Cardiac septum (tissue), 1 donor: ENCODE data around the gene APOLD1. TPM values are rescaled to one million over a fixed set of nuclear protein-coding genes. Genes with fewer than 3 reads are reported as not detected.
"Not testable (repeated sequence)": the region's sequence is repeated elsewhere in the genome, so short reads cannot be mapped to it uniquely, and the experiment has no call there.

Experiments
- DNase-seq: peaks from one replicate; pipeline ENCODE4 v3.0.0-alpha.2; 2020; ENCODE audit warnings: low spot score
- intact Hi-C: fragments of 100-400 bp; cut with DNase I; formaldehyde crosslinking; loops from one replicate; pipeline ENCODE4 v1.14.0; 2022
- total RNA-seq: library from RNA; stranded (reverse); fragmentation: NEBNext Ultra II Directional; extraction: Animal tissue kit (Norgen Biotek cat#: 25700); gene quantifications from one replicate; pipeline ENCODE4 v1.2.1, GENCODE V29; 2021
- donor health status: DM: no; HTN: no; CAD: no.

APOLD1 gene
- total RNA-seq, 1 donor from 2014 or later = 13.0 TPM

- intact Hi-C loops = loop anchor here (5.0 kb wide), 1 partner anchor 37 kb away; no protein-coding TSS in a partner anchor
- DNase-seq = no peak
These were observed 6.5 kb upstream of the APOLD1 start for GRCh38 chr12:12779007-12779406.

- no peak for DNase-seq
- intact Hi-C loops = loop anchor here (5.0 kb wide), 1 partner anchor 37 kb away; no protein-coding TSS in a partner anchor
These were observed 5.9 kb upstream of the APOLD1 start for GRCh38 chr12:12779529-12779928.

GRCh38 chr12:12784116-12784515 is 1.3 kb upstream of the APOLD1 start:
- intact Hi-C loops = loop anchor here (2.0 kb wide), 1 partner anchor 67 kb away; the partner anchor contains the start of gene CDKN1B
- no peak for DNase-seq

DNA sequence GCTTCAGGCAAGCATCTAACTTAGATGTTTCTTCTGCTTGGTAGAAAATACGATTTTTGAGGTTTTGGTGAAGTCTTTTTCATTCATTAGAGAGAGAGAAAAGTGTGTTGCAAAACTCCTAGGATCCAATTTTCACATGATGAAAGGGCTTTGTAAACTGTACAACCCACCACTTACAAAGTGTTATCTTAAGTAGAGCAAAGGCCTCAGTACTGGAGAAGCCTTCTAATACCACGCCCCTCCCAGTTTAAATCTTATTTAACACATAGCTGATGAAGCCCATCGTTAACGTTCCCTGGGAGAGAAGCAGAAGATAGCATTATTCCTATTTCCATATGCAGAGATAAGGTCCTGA is 869 bp downstream of the APOLD1 start:
- intact Hi-C loops = no loop called here
- no peak for DNase-seq

DNA sequence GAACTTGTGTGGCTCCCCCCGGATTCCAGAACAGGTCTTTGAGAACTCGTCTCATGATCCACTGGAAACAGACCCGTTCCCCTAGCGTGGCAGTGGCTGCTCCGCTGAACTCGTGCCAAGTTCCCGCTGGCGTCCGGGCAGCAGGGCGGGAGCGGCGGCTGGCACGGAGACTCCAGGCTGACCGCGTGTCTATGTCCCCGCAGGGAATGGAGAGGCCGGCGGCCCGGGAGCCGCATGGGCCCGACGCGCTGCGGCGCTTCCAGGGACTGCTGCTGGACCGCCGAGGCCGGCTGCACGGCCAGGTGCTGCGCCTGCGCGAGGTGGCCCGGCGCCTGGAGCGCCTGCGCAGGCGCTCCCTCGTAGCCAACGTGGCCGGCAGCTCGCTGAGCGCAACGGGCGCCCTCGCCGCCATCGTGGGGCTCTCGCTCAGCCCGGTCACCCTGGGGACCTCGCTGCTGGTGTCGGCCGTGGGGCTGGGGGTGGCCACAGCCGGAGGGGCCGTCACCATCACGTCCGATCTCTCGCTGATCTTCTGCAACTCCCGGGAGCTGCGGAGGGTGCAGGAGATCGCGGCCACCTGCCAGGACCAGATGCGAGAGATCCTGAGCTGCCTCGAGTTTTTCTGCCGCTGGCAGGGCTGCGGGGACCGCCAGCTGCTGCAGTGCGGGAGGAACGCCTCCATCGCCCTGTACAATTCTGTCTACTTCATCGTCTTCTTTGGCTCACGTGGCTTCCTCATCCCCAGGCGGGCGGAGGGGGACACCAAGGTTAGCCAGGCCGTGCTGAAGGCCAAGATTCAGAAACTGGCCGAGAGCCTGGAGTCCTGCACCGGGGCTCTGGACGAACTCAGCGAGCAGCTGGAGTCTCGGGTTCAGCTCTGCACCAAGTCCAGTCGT is 1.5 kb downstream of the APOLD1 start:
- peak; percentile 90 for DNase-seq
- intact Hi-C loops = loop anchor here (1.0 kb wide), 1 partner anchor 21 kb away; no protein-coding TSS in a partner anchor

GRCh38 chr12:12788131-12788530 is 2.7 kb downstream of the APOLD1 start:
- intact Hi-C loops = no loop called here
- no peak for DNase-seq

GRCh38 chr12:12788675-12789368 is 3.4 kb downstream of the APOLD1 start:
- DNase-seq = peak; percentile 78
- intact Hi-C loops = no loop called here

GRCh38 chr12:12790956-12791355 is 5.5 kb downstream of the APOLD1 start:
- intact Hi-C loops = no loop called here

DNA sequence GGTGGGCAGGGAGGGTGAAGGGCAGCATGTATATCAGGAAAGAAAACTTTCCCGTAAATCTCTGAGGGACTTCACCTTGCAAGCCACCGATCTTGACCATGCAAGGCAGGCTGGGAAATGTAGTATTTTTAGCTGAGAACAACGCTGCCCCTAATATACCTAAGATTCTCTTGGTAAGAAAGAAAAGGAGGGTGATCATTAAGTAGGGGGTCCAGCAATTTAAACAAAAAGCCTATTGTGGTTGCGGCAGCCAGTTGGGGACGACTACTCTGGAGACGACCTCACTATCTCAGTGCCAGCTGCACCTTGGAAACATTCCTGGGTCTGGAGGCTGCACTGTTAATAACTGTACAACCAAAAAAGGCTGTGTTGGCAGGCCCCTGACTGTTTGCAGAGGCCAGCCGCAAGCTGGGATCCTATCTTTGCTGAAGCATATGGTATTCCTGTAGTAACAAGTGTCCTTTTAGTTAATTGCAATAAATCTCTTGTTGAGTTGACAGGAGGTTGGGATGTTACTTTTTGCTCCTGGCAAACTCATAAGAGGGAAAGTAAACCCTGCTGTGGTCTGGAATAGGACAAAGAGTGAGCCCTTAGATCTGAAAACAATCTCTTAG is 6.4 kb downstream of the APOLD1 start:
- intact Hi-C loops = no loop called here
- no peak for DNase-seq

More at GRCh38 chr12:12790956-12791355, 5.5 kb downstream of the APOLD1 start:
- no peak for DNase-seq

GRCh38 chr12:12792421-12792820 is 7.0 kb downstream of the APOLD1 start:
- DNase-seq = no peak
- intact Hi-C loops = no loop called here

- intact Hi-C loops = no loop called here
- DNase-seq = no peak
These were observed 9.2 kb downstream of the APOLD1 start for GRCh38 chr12:12794686-12795085.

DNA sequence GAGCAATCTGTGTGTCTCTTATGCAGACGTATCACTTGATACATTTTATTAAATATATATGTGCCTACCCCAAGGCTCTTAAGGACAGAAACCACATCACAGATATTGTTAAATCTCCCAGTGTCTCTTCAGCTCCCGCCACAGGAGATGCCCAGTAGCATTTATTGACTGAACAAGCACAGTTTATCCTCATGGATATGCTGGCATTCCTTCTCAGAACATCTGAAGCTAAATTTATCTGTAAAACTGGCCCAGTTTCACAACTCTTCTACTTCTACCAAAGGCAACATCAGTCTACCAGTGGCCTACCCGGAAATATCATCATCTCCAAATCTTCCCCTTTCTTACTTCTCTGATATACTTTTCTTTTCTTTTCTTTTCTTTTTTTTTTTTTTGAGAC is 10.7 kb downstream of the APOLD1 start:
- DNase-seq = no peak
- intact Hi-C loops = no loop called here

DNA sequence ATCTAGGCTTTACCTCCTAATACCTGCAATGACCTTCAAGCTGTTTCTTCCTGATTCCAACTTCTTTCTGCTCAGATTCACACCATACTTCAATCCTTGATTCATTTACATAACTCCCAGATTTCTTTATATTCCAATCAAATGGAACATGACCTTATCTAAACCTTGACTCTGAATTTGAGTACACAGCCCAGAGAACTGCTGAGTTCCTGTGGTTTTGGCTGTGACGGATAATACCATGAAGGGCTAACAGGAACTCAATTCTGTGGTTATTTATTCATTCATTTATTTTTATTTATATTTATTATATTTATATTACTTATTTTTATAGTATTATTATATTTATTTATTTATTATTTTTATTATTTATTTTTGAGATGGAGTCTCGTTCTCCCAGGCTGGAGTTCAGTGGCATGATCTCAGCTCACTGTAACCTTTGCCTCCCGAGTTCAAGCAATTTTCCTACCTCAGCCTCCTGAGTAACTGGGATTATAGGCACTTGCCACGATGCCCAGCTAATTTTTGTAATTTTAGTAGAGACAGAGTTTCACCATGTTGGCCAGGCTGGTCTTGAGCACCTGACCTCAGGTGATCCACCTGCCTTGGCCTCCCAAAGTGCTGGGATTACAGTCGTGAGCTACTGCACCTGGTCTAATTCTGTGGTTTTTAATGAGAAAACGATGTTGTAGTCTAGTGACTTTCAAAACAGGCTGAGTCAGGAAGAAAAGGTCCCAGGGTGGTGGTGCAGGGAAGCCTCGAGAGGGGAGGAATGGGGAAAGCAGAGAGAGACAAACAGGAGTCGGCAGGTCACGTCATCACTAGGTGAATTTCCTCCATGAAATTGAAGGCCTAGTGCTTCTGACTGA is 11.7 kb downstream of the APOLD1 start:
- intact Hi-C loops = no loop called here
- DNase-seq = no peak

DNA sequence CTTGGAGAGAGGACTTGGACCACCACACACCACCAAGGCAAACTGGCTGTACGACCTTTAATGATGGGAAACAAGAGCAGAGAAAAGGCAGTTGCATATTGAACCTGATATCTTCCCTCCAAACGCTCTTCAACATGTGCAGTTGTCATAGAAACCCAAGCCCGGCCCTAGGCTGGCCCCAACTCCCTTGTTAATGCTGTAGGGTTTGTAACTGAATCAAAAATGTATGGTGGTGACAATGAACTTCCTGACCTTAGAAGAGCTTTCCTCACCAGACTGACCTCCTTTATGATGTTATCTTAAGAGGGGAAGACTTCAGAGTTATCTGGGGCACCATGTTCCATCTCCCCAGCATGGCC is 12.3 kb downstream of the APOLD1 start:
- no peak for DNase-seq
- intact Hi-C loops = no loop called here

DNA sequence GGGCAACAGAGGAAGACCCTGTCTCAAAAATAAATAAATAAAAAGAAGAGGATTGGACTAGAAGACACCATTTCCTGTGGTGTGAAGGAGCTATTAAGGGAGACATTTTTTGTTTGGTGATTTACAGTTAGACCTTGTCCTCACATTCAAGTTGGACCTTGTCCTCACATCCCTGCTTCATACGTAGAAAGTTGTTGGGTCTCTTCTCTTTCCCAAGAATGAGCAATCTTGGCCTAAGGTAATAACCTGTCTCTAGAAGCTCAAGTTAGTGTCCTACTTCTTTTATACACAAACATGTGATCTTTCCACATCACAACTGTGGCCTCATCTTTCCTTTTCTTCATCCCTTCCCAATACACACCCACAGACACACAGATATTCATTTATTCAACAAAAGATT is 13.0 kb downstream of the APOLD1 start:
- intact Hi-C loops = no loop called here
- no peak for DNase-seq

- intact Hi-C loops = no loop called here
- no peak for DNase-seq
These were observed 13.9 kb downstream of the APOLD1 start for GRCh38 chr12:12799163-12799920.

DNA sequence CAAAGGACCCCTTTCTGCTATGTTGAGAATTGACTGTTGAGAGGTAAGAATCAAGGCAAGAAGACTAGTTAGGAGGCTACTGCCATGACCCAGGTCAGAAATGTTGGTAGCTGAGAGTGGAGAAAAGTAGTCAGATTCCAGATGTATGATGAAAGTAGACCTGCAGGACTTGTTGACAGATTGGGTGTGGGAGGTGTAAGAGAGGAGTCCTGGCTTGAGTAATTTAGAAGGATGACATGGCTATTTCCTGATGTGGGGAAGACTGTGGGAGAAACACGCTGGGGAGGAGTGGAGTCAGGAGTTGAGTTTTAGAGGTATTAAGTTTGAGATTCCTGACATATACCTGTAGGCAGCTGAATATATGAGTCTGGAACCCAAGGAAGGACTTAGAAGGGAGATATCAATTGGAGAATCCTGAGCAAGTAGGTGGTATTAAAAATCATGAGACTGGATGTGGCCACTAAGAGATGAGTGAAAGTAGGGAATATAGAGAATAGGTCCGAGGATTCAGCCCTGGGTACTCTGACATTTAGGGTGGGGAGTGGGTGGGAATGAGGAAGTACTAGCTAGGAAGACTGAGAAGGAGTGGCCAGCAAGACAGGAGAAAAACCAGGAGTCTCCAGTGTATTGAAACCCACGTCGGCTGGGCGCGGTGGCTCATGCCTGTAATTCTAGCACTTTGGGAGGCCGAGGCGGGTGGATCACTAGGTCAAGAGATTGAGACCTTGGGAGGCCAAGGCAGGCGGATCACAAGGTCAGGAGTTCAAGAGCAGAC is 15.1 kb downstream of the APOLD1 start:
- intact Hi-C loops = no loop called here
- DNase-seq = no peak

GRCh38 chr12:12801656-12802055 is 16.2 kb downstream of the APOLD1 start:
- intact Hi-C loops, DNase-seq: not testable (repeated sequence)
